GM12875 (cell line): ENCODE measurements around the gene UAP1.
A peak's percentile ranks its signal among the peaks of the same experiment; 100 is the strongest.

Experiments used
- H3K4me3 ChIP-seq: one replicate; pipeline ENCODE4 v1.5.1; 2011; ENCODE audit warnings: low read depth, low read length, control low read depth
- TF ChIP-seq, protein P1 (sequence below): IDR thresholded peaks from 2 replicates; pipeline ENCODE4 v1.5.1; 2011; ENCODE audit warnings: low read depth, mild to moderate bottlenecking, control low read depth, inconsistent platforms, low read length, moderate library complexity, borderline replicate concordance; ENCODE audit not compliant: insufficient read depth

The UAP1 gene

GRCh38 chr1:162617513-162617912, 56.0 kb downstream of the UAP1 start:
- TF ChIP-seq, protein P1, sequence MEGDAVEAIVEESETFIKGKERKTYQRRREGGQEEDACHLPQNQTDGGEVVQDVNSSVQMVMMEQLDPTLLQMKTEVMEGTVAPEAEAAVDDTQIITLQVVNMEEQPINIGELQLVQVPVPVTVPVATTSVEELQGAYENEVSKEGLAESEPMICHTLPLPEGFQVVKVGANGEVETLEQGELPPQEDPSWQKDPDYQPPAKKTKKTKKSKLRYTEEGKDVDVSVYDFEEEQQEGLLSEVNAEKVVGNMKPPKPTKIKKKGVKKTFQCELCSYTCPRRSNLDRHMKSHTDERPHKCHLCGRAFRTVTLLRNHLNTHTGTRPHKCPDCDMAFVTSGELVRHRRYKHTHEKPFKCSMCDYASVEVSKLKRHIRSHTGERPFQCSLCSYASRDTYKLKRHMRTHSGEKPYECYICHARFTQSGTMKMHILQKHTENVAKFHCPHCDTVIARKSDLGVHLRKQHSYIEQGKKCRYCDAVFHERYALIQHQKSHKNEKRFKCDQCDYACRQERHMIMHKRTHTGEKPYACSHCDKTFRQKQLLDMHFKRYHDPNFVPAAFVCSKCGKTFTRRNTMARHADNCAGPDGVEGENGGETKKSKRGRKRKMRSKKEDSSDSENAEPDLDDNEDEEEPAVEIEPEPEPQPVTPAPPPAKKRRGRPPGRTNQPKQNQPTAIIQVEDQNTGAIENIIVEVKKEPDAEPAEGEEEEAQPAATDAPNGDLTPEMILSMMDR: no peak

GRCh38 chr1:162619076-162619475, 57.6 kb downstream of the UAP1 start:
- TF ChIP-seq, protein P1: no peak
- H3K4me3 ChIP-seq: no peak overlapping the region

More at GRCh38 chr1:162617513-162617912, 56.0 kb downstream of the UAP1 start:
- H3K4me3 ChIP-seq: no peak overlapping the region

DNA sequence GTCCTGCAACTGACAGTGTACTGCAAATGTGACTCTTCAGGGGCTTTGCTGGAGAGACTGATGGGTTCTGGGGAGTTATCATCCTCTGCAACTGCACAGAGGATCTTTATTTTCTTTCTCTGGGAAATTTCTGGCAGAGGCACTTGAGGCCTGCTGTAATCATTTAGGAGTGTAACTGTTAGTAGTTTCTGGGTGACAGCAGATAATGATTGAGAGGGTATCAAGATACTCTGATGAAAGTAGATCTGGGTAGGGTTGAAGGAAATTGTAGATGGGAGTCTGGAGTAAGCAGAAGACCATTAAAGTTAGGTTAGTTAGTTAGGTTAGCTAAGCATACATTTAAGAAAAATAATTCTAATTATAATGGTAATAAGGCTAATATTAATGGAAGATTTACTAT, 59.7 kb downstream of the UAP1 start:
- TF ChIP-seq, protein P1: no peak
- no peak overlapping the region for H3K4me3 ChIP-seq

GRCh38 chr1:162625679-162626078, 64.2 kb downstream of the UAP1 start:
- no peak overlapping the region for H3K4me3 ChIP-seq
- TF ChIP-seq, protein P1: no peak

DNA sequence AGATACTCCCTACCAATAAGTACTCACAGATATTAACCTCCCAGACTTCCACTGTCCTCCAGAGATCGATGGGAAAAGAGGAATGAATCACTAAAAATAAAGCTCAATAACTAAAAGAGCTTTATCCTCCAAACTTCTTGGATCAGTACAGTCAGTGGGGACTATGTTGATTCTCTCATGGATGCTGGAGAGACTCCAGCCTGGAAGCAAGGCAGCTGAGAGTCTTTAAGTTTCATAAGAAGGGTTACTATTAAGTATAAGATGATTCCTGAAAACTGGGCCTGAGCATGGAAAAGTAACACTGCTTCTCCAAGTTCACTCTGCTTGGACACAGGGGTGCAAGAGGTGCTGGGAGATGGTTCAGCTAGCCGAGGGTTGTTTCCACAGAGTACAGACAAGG, 64.6 kb downstream of the UAP1 start:
- no peak overlapping the region for H3K4me3 ChIP-seq
- TF ChIP-seq, protein P1: no peak

DNA sequence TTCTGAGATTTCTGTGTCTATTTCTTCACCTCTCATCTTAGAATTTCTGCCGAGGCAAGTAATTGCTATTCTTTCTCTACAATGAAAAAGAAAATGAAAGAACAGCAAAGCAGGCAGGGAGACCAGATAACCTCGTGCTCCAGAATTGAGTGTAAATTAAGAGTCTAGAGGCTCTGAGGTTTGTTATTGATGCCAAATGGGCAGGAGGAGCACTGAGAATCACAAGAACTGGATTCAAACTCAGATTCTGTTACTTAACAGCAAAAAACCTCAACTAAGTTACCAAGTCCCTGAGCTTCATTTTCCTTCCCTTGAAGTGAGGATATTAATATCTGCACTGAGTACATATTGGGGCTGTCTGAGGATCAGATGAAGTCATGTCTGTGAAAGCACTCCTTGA, 65.2 kb downstream of the UAP1 start:
- no peak overlapping the region for H3K4me3 ChIP-seq
- TF ChIP-seq, protein P1: no peak

DNA sequence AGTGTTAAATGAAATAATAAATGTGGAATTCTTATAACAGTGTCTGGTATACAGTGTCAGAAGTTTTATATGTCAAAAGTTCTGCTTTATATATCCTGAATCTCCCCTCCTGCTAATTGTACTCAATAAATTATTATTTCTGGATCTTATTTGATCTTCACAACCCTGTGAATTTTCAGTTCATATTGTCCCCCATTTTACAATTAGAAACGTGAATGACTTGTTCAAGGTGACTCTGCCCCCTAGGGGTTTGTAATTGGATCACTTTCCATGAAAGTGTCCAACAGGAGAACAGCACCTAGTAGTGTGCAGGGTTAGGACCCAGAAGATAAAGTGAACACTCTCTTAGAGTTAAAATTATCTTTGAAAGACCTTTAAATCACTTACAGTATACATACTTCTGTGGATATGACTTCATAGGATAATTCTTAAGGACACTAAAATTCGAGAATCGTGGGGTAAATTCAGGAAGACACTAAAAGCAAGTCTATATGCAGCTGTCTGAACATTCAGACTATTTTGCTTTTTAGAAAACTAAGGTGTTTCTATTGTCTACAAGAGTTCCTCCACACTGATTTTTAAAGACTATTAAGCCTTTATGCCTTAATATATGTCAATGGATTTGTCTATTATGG, 66.3 kb downstream of the UAP1 start:
- TF ChIP-seq, protein P1: peak; percentile 36; the same call in 1 of the 2 replicates
- H3K4me3 ChIP-seq: no peak overlapping the region
